Measurements from ENCODE around the gene CA9.

GRCh38 chr9:35710818-35711500 is 37.2 kb downstream of the CA9 start:
- TF ChIP-seq CTCF (IDR thresholded peaks at IDR 0.05) (no peak), POLR2A (IDR thresholded peaks at IDR 0.05; ENCODE audit: low read depth) (no peak), POLR2AphosphoS5 (IDR thresholded peaks at IDR 0.05) (no peak), EP300 (IDR thresholded peaks at IDR 0.05) (no peak)

All from esophagus muscularis mucosa (tissue), 4 donors.